ENCODE measurements around the gene CEP162.
"Not testable (repeated sequence)": the region's sequence is repeated elsewhere in the genome, so short reads cannot be mapped to it uniquely, and the experiment has no call there.

Gene CEP162

DNA sequence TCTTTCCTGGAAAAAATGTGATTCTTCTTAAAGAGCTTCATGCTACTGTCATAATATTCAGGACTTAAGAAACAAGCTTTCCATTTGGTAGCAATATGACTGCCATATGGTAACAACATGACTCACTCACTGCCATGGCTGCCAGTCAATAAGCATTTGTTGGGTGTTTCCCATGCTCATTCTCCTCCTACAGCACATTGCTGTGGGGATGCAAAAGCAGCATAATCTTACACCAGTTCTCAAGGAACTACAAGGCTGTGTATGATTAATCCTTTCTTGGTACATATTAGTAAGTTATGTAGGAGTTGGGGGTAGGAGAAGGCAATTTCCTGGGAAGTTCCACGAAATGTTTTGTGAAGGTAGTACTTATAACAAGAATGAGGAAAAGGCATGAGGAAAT is 76.7 kb downstream of the CEP162 start:
- DNase-seq: no peak

- DNase-seq: no peak
These were observed 85.9 kb downstream of the CEP162 start for GRCh38 chr6:84141521-84141920.

DNA sequence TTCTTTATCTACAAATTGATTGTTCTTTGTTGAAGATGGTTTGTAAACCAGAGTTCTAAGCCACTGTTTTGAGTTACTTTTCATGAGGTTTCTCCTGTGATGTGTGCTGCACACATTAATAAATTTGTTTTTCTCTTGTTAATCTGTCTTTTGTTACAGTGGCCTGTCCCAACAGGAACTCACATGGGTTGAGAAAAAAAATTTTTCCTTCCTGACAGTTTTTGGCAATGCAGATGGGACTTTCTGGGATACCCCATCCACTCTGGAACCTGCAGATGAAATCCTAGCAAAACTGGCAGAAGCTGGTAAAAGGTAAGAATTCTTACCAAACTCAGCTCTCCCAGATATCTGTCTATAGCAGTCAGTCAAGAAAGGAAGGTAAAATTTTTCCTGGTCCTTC is 88.1 kb downstream of the CEP162 start:
- no peak for DNase-seq

DNA sequence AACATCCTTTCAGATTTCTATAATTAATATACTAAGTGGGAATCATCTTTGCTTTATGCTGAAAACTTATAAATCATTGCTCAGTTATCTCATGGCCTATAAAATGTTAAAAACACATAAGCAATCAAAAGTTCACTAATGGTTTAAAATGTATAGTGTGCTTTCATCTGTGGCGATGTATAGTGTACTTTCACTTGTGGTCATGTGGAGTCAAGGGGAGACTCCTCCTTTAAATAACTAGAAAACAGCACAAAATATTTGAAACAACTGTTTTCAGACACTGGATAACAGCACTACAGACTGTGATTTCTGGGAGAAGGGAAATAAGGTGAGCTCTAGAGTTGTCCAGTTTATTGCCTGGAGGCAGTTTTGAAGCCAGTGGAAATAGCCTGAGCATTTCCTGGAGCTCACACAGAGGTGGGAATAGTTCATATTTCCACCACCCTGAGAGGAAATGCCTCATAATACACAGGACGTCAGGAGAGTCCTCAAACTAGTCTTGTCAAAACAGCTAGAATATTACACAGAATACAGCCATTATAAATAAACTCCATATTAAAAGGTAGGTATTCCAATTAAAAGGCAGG is 89.4 kb downstream of the CEP162 start:
- no peak for DNase-seq

DNA sequence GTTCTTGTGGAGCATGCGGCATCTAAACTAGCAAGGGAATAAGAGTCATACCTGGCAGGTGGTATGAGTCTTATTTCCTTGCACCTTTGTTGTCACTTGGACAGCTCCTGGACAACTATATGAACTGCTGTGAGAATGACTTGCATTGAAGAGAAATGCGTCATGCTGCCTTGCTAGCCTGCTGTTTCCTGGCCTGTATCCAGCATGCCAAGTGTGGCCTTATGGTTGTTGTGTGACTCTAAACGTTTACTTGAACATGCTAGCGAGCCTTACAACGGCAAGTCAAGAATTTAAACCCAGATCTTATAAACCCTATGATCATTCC is 90.4 kb downstream of the CEP162 start:
- DNase-seq: no peak

GRCh38 chr6:84136364-84137050 is 90.9 kb downstream of the CEP162 start:
- no peak for DNase-seq

DNA sequence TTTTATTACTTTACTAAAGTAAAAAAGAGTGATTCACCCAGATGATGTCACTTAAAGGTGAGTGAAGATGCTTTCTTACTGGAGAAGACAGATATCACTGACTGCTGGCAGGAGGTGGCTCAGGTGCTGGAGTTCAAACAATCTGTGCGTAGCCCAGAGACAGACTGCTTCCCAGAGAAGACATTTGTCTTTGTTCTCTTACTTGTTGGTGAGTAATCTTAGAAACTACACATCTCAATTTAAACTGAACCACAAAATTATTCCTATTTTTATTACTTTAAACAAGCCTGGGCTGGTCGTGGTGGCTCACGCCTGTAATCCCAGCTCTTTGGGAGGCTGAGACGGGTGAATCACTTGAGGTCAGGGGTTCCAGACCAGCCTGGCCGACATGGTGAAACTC is 92.2 kb downstream of the CEP162 start:
- no peak for DNase-seq

GRCh38 chr6:84133385-84133784 is 94.1 kb downstream of the CEP162 start:
- not testable (repeated sequence) for DNase-seq

DNA sequence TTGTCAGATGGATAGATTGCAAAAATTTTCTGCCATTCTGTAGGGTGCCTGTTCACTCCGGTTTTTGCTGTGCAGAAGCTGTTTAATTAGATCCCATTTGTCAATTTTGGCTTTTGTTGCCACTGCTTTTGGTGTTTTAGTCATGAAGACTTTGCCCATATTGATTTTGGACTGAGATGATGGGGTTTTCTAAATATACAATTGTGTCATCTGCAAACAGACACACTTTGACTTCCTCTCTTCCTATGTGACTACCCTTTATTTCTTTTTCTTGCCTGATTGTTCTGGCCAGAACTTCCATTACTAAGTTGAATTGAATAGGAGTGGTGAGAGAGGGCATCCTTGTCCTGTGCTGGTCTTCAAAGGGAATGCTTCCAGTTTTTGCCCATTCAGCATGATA is 97.9 kb downstream of the CEP162 start:
- DNase-seq: not testable (repeated sequence)

DNA sequence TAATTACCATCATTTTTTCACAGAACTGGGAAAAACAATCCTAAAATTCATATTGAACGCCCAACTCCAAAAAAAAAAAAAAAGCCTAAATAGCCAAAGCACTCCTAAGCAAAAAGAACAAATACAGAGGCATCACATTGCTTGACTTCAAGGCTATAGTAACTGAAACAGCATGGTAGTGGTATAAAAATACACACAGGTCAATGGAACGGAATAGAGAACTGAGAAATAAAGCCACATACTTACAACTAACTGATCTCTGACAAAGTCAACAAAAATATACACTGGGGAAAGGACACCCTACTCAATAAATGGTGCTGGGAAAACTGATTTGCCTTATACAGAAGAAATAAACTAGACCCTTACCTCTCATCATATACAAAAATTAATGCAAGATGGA is 104.3 kb downstream of the CEP162 start:
- DNase-seq: no peak

GRCh38 chr6:84119277-84119676 is 108.2 kb downstream of the CEP162 start:
- DNase-seq: no peak

GRCh38 chr6:84118191-84118590 is 109.3 kb downstream of the CEP162 start:
- no peak for DNase-seq

GRCh38 chr6:84114933-84115594 is 112.4 kb downstream of the CEP162 start:
- not testable (repeated sequence) for DNase-seq

DNA sequence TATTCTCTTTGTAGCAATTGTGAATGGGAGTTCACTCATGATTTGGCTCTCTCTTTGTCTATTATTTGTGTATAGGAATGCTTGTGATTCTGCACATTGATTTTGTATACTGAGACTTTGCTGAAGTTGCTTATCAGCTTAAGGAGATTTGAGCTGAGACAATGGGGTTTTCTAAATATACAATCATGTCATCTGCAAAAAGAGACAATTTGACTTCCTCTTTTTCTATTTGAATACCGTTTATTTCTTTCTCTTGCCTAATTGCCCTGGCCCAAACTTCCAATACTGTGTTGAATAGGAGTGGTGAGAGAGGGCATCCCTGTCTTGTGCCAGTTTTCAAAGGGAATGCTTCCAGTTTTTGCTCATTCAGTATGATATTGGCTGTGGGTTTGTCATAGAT is 116.1 kb downstream of the CEP162 start:
- DNase-seq: not testable (repeated sequence)

DNA sequence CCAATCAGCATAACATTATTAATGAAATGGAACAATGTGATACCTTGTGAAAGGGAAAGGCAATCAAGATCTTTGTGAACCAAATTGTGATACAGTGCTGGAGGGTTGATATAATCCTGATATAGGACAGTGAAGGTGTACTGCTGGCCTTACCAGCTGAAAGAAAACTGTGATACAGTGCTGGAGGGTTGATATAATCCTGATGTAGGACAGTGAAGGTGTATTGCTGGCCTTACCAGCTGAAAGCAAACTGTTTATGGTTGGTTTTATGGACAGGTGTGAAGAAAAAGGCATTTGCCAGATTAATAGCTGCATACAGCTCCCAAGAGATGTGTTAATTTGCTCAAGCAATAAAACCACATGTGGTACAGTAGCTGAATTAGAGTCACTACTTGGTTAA is 119.9 kb downstream of the CEP162 start:
- no peak for DNase-seq

DNA sequence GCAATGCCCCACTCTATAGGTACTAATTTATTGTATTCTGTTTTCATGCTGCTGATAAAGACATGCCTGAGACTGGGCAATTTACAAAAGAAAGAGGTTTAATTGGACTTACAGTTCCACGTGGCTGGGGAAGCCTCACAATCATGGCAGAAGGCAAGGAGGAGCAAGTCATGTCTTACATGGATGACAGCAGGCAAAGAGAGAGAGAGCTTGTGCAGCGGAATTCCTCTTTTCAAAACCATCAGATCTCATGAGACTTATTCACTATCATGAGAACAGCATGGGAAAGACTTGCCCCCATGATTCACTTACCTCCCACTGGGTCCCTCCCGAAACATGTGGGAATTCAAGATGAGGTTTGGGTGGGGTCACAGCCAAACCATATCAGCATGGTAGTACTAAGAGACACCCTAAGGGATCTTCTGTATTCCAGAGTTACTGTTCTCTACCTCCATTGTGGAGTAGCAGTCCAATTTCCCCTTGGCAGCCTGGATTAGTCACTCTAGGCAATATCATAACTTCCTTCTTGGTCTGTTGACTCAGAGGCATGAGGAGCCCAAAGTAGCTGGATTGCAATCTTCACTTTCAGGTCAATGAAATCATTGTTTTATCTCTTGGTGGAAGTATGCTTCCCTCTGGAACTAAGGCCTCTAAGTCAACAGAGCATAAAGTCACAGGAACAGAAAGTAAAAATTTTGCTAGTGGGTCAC is 122.1 kb downstream of the CEP162 start:
- DNase-seq: not testable (repeated sequence)

DNA sequence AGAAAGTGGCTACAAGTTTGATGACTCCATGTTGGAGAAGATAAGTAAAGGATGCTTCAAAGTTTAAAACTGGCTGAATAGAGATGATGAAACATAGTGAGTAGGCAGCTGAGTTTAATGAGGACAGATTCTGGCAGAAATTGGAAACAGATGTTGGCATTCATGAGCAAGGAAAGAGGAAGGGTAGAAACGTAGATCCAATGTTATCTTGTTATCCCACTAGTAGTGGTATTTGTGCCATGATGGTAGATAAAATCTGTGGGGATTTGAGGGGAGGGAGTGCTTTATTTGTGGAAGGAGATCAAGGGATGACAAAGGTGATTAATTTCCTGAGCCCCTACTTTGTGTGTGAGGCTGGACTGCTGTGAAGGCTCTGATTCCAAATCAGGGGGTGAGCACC is 124.4 kb downstream of the CEP162 start:
- no peak for DNase-seq

DNA sequence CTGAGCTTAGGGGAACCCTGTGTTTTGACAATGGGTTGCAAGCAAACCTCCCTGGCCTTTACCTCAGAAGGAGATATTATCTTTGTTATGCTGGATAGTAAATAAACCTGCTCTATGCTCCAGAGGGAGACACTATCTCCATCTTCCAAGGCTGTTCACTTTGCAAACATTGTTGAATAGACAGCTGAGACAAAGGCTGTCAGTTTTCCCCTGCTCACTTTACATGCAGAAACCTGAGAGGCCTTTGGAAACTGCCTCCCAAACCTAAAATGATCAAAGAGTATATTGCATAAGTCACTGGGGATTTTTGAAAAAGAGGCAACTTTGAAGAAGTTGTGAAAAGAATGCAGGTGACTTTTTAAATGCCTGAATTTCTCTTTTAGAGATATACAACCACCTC is 132.3 kb downstream of the CEP162 start:
- no peak for DNase-seq

DNA sequence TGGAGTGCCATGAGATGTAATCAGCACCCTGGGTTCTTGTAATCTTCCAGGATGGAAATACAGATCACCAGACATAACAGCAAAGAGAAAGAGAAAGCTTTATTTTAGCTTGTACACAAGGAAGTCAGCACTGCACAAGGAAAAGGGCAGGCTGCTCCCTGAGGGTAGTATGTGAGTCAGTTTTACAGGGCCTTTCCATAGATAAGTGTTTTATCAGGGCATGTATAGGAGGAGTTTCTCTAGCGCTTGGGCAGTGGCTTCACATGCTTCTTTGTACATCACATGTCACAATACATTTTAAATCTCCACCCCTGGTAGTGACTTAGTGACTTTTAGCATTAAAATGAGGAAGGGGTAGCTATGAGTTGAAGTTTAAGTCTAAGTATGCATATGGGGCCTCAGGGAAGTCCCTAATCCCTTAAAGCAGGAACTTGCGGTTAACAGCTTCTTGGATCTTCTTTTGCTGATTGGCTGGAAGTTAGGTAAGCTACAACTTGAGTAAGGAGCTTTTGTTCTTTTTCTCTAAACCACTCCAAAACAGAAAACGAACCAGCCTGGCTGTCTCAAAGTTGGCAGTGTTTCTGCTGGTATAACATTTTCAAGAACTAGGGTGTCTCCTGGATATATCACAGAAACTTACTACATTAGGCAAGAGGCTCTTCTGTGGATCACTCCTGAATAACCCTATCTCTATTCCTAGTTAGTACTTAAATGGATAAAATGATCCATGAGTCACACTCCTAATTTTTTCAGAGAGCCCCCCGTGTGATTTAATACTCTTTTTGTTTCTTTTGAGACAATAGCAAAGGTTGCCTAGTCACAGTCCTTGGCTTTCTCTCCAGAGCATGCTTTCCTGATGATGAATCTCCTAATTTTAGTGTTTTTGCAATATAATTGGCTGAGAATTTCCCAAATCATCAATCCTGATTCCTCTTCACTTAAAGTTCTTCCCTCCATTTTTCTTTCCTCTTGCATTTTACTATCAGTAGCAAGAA is 133.7 kb downstream of the CEP162 start:
- DNase-seq: no peak

GRCh38 chr6:84089552-84089951 is 137.9 kb downstream of the CEP162 start:
- DNase-seq: no peak

DNA sequence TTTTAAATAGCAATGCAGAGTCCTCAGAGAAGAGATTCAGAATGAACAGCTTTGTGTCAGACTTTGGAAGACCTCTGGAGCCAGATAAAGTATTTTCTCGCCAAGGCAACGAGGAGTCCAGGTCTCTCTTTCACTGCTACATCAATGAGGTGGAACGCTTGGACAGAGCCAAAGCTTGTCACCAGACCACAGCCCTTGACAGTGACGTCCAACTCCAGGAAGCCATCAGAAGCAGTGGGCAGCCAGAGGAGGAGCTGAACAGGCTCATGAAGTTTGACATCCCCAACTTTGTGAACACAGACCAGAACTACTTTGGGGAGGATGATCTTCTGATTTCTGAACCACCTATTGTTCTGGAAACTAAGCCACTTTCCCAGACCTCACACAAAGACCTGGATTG is 138.4 kb downstream of the CEP162 start:
- DNase-seq: no peak

GRCh38 chr6:84086545-84087429 is 140.7 kb downstream of the CEP162 start:
- DNase-seq: no peak

All from activated gamma-delta T cell treated with Interleukin-2 at 50 U/mL for 16 hours (primary cell).